Measurements from ENCODE around the gene DISP1.

DNA sequence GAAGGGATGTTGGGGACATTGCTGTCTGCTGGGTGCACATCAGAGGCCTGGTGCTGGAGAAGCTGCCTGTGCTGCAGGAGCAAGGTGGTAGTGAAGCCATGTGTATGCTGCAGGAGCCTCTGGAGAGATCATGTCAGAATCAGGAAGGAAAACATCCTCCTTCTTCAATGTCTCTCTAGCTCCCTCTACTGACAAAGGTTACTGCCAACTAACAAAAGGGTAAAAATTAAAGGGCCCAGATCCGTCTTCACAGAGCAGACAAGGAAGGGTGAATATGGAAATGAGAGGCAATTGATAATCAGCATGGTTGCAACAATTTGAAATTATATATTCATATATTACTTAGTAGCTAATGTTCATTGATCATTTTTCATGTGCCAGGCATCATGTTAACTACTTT lies 45.7 kb upstream of the DISP1 start:
- TF ChIP-seq CTCF (IDR thresholded peaks at IDR 0.05) (no peak), POLR2A (IDR thresholded peaks at IDR 0.05) (no peak)

Data from lower leg skin (tissue), 3 donors.